ENCODE data around the gene GMCL2.

- no peak for TF ChIP-seq CTCF (IDR thresholded peaks at IDR 0.05)
- TF ChIP-seq POLR2A (IDR thresholded peaks at IDR 0.05): no peak
These were observed 49.2 kb downstream of the GMCL2 start for GRCh38 chr5:178137991-178138390.

All from right lobe of liver (tissue), 4 donors.